Hepatocyte (in vitro differentiated cells): ENCODE data around the gene CDH10. TPM values are rescaled to one million over a fixed set of nuclear protein-coding genes. Genes with fewer than 3 reads are reported as not detected.

Source experiments
- DNase-seq: peaks from one replicate; pipeline ENCODE4 v3.0.0-alpha.2; 2016; ENCODE audit warnings: low spot score
- H2AFZ ChIP-seq: fragments of 200-600 bp; sonication (generic); 2 replicates; pipeline ENCODE4 v1.6.0; 2016; ENCODE audit warnings: antibody characterized with exemption, mild to moderate bottlenecking
- H3K27ac ChIP-seq: fragments of 200-600 bp; sonication (generic); 2 replicates; pipeline ENCODE4 v1.5.1; 2016; ENCODE audit warnings: mild to moderate bottlenecking
- H3K27me3 ChIP-seq: fragments of 200-600 bp; sonication (generic); 2 replicates; pipeline ENCODE4 v1.6.1; 2016
- H3K36me3 ChIP-seq: fragments of 200-600 bp; sonication (generic); replicated peaks from 2 replicates; pipeline ENCODE4 v1.5.1; 2016; ENCODE audit warnings: low read depth; ENCODE audit not compliant: insufficient read depth
- H3K4me1 ChIP-seq: fragments of 200-600 bp; sonication (generic); 2 replicates; pipeline ENCODE4 v1.5.1; 2016; ENCODE audit warnings: mild to moderate bottlenecking, moderate library complexity; ENCODE audit not compliant: insufficient read depth
- H3K4me2 ChIP-seq: fragments of 200-600 bp; sonication (generic); 2 replicates; pipeline ENCODE4 v1.6.0; 2016
- H3K4me3 ChIP-seq: fragments of 200-600 bp; sonication (generic); 2 replicates; pipeline ENCODE4 v1.5.1; 2016; ENCODE audit warnings: mild to moderate bottlenecking
- H3K79me2 ChIP-seq: fragments of 200-600 bp; sonication (generic); 2 replicates; pipeline ENCODE4 v1.6.0; 2017; ENCODE audit warnings: mild to moderate bottlenecking
- H3K9me2 ChIP-seq: fragments of 200-600 bp; sonication (generic); replicated peaks from 2 replicates; pipeline ENCODE4 v1.6.0; 2017; ENCODE audit warnings: mild to moderate bottlenecking; ENCODE audit not compliant: insufficient read depth
- H3K9me3 ChIP-seq: fragments of 200-600 bp; sonication (generic); 2 replicates; pipeline ENCODE4 v1.5.1; 2016; ENCODE audit warnings: low read depth, mild to moderate bottlenecking
- H4K20me1 ChIP-seq: fragments of 200-600 bp; sonication (generic); 2 replicates; pipeline ENCODE4 v1.6.0; 2016; ENCODE audit warnings: mild to moderate bottlenecking; ENCODE audit not compliant: insufficient read depth, poor library complexity, severe bottlenecking
- CTCF ChIP-seq: fragments of 200-600 bp; sonication (generic); IDR thresholded peaks from 2 replicates; pipeline ENCODE4 v1.5.1; 2016; ENCODE audit warnings: antibody characterized with exemption, mild to moderate bottlenecking; ENCODE audit not compliant: poor library complexity
- EZH2 ChIP-seq: fragments of 200-600 bp; sonication (generic); IDR thresholded peaks from 2 replicates; pipeline ENCODE4 v1.6.1; 2016; ENCODE audit warnings: antibody characterized with exemption, mild to moderate bottlenecking, borderline replicate concordance
- EZH2phosphoT487 ChIP-seq: fragments of 200-600 bp; sonication (generic); IDR thresholded peaks from one replicate; pipeline ENCODE4 v1.6.1; 2018; ENCODE audit warnings: antibody characterized with exemption, mild to moderate bottlenecking, low read depth, moderate library complexity; ENCODE audit not compliant: unreplicated experiment, severe bottlenecking
- WGBS: methylation state at CpG from one replicate; pipeline ENCODE4 v1.1.6; 2016; ENCODE audit warnings: low lambda C conversion rate; ENCODE audit errors: missing lambda C conversion rate; 5-methylcytosine and 5-hydroxymethylcytosine counted together
- polyA plus RNA-seq: library from polyadenylated mRNA; unstranded; fragments of >200 nt; fragmentation: Nextera tagmentation; extraction: Ambion mirVana; gene quantifications from 2 replicates; pipeline ENCODE4 v1.2.1, GENCODE V29; 2016
- total RNA-seq: library from RNA; depleted of rRNA; stranded (reverse); fragments of >200 nt; gene quantifications from 2 replicates; pipeline ENCODE4 v1.2.3, GENCODE V29; 2014

CDH10 gene
- total and polyA plus RNA-seq, 2 experiments from 2014 or later: 3.2 to 4.9 TPM

- Histone ChIP-seq H3K4me3 (no peak overlapping the region), H3K4me2 (no peak overlapping the region), H3K36me3 (no peaks in the 10 kb centered on the region), H3K27me3 (no peaks in the 10 kb centered on the region), H3K79me2 (no peaks in the 10 kb centered on the region), H3K9me3 (no peaks in the 10 kb centered on the region), H3K27ac (no peak overlapping the region), H3K9me2 (no peaks in the 10 kb centered on the region), H4K20me1 (no peaks in the 10 kb centered on the region), H3K4me1 (no peaks in the 10 kb centered on the region), H2AFZ (no peak overlapping the region)
- 72% methylated on average over 5 of the region's 5 CpGs for WGBS
- TF ChIP-seq EZH2: no peak
- no peak for TF ChIP-seq CTCF
- TF ChIP-seq EZH2phosphoT487: no peak
- DNase-seq: no peak
Measured at GRCh38 chr5:24497591-24498157, 147.1 kb downstream of the CDH10 start.

- WGBS: 81% methylated on average over 3 of the region's 3 CpGs
- Histone ChIP-seq H3K4me2 (no peak overlapping the region), H3K27ac (no peak overlapping the region), H2AFZ (no peak overlapping the region), H3K9me2 (no peaks in the 10 kb centered on the region), H3K79me2 (no peaks in the 10 kb centered on the region), H3K36me3 (no peaks in the 10 kb centered on the region), H3K27me3 (no peaks in the 10 kb centered on the region), H3K9me3 (no peaks in the 10 kb centered on the region), H3K4me1 (no peaks in the 10 kb centered on the region), H3K4me3 (no peak overlapping the region), H4K20me1 (no peaks in the 10 kb centered on the region)
- TF ChIP-seq EZH2: no peak
- no peak for TF ChIP-seq CTCF
- TF ChIP-seq EZH2phosphoT487: no peak
- DNase-seq: no peak
Measured at GRCh38 chr5:24497145-24497544, 147.6 kb downstream of the CDH10 start.

GRCh38 chr5:24496268-24496667 lies 148.5 kb downstream of the CDH10 start:
- DNase-seq: no peak
- Histone ChIP-seq H4K20me1 (no peaks in the 10 kb centered on the region), H2AFZ (no peak overlapping the region), H3K4me3 (no peak overlapping the region), H3K27ac (no peak overlapping the region), H3K9me2 (no peaks in the 10 kb centered on the region), H3K27me3 (no peaks in the 10 kb centered on the region), H3K36me3 (no peaks in the 10 kb centered on the region), H3K4me1 (no peaks in the 10 kb centered on the region), H3K9me3 (no peaks in the 10 kb centered on the region), H3K79me2 (no peaks in the 10 kb centered on the region), H3K4me2 (no peak overlapping the region)
- no peak for TF ChIP-seq EZH2phosphoT487
- no peak for TF ChIP-seq CTCF
- no peak for TF ChIP-seq EZH2
- 77% methylated on average over 2 of the region's 2 CpGs for WGBS

GRCh38 chr5:24492229-24492628 lies 152.5 kb downstream of the CDH10 start:
- no peaks in the 10 kb centered on the region for H3K9me2 ChIP-seq
- DNase-seq: no peak
- H3K4me3 ChIP-seq: no peak overlapping the region
- H3K9me3 ChIP-seq: no peaks in the 10 kb centered on the region
- no peak overlapping the region for H3K27ac ChIP-seq
- H3K79me2 ChIP-seq: no peaks in the 10 kb centered on the region
- no peaks in the 10 kb centered on the region for H3K36me3 ChIP-seq
- H3K4me2 ChIP-seq: no peak overlapping the region
- 92% methylated on average over 3 of the region's 3 CpGs for WGBS
- TF ChIP-seq CTCF: no peak
- TF ChIP-seq EZH2phosphoT487: no peak
- no peak for TF ChIP-seq EZH2
- H4K20me1 ChIP-seq: no peaks in the 10 kb centered on the region
- H3K4me1 ChIP-seq: no peaks in the 10 kb centered on the region
- H3K27me3 ChIP-seq: no peaks in the 10 kb centered on the region
- H2AFZ ChIP-seq: no peak overlapping the region
